Fibroblast of skin of scalp (primary cell): ENCODE results near the gene MBNL2.

ENCODE experiments used
- DNase-seq: peaks from one replicate; pipeline ENCODE4 v3.0.0-alpha.2; 2013

Gene MBNL2

GRCh38 chr13:97327506-97328221, 105.5 kb downstream of the MBNL2 start:
- peak; percentile 43 for DNase-seq

DNA sequence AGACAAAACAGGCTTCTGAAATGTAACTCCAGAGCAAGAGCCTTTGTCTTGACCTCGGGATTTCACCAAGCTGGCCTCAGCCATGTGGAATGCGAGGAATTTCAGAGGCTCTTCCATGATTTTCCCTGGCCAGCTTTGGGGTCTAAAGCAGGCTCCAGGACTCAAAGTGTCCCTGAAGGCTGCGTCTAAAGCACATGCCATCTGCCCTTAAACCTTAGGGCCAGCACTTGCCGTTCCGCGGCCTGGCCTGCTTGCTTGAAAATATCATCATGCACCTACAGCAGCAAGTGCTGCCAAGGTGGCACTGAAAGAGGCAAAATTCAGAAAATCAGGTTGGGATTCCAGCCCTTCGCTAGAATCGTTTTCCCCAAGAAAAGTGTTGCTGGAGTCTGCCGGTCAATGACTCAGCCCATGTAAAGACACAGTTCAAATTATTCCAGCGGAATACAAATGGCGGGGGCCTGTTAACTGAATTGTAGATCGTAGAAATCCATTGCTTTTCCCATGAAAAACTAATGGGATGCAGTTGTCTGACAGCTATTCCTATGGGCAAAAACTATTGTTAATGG, 106.2 kb downstream of the MBNL2 start:
- DNase-seq, result peak; percentile 90

DNA sequence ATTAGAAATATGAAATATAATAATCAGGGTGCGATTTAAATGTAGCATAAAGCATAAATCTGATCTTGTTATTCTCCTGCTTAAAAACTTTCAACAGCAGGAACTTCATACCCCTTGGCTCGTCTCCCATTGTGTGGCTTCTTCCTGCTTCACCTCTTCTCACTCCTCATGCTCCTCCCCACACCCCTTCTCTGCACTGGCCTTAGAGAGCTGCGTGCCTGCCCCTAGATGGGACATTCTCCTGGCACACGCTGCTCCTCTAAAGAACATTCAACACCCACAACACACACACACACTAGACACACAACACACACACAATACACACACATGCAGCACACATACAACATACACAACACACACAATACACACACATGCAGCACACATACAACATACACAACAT, 107.2 kb downstream of the MBNL2 start:
- no peak for DNase-seq

GRCh38 chr13:97330448-97330847, 108.3 kb downstream of the MBNL2 start:
- DNase-seq, result no peak

GRCh38 chr13:97332742-97333141, 110.6 kb downstream of the MBNL2 start:
- DNase-seq, result no peak

DNA sequence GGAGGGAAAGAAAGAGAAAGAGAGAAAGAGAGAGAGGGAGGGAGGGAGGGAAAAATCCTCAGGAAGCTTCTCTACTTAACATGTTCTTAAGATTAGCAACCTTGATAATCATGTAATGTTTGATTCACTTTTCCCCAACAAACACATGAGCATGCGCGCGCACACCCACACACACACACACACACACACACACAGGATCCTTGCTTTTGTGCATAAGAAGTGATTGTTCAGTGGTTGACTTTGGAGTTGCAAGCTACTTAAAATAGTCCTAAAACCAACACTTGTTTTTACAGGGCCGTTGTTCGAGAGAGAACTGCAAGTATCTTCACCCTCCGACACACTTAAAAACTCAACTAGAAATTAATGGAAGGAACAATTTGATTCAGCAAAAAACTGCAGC, 111.8 kb downstream of the MBNL2 start:
- DNase-seq, result no peak

DNA sequence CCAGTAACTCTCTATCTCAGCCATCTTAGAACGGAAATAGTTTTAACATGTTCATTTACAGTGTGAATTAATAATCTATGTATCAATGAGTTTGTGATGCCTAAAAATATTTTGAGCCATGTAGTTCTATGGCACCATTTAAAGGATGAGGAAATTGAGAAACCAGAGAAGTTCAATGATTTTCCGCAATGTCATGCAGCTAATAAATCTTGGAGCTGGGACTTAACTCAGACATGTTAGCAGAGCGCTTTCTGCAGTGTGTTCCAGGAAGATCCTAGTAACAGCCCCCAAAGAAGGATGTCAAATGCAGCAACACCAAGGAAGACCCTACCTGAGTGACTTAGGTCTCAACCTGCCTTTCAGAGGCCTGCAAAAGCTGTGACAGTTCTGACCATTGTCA, 112.6 kb downstream of the MBNL2 start:
- DNase-seq, result no peak

- no peak for DNase-seq
Measured at GRCh38 chr13:97335488-97336134, 113.5 kb downstream of the MBNL2 start.

GRCh38 chr13:97337985-97338499, 115.9 kb downstream of the MBNL2 start:
- no peak for DNase-seq

GRCh38 chr13:97338571-97338970, 116.4 kb downstream of the MBNL2 start:
- DNase-seq, result no peak

DNA sequence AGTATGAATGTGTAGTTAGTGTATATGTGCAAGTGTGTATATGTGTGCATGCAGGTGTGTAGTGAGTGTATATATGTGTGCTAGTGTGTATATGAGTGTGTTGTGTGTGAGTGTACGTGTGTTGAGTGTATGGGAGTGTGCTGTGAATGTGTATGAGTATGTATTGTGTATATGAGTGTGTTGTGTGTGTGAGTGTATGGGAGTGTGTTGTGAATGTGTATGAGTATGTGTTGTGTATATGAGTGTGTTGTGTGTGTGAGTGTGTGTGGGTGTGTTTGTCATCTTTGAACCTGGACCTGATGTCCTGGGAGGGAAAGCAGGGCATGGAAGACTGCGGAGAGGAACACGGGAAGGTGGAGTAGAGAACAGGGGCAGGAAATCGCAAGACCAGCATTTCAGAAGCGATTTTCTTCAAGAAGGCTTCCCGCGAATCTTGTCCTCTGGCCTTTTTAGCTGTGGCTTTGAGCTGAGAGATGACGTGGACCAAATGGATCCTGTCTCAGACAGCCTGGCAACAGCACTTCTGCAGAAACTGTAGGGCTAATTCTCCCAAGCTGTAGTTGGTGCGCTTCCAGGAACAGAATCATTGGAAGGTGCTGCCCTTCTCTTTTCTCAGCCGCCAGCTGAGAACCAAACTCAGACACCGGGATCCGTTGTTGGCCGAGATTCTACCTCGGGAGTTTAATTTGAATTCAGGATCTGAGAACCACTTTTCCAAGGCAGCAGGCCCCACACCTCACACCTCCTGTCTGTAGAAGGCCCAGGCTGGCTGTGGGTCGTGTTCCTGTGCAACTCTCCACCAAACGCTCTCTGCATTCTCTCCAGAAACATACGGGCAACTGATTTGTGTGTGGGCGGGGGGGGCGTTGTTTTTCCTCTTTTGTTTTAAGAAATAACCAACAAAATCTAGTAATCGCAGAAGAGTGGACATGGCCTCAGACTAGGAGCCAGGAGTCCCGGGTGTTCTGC, 117.2 kb downstream of the MBNL2 start:
- peak; percentile 88 for DNase-seq

GRCh38 chr13:97339988-97340749, 118.0 kb downstream of the MBNL2 start:
- no peak for DNase-seq

- DNase-seq, result no peak
Measured at GRCh38 chr13:97341135-97341534, 119.0 kb downstream of the MBNL2 start.

DNA sequence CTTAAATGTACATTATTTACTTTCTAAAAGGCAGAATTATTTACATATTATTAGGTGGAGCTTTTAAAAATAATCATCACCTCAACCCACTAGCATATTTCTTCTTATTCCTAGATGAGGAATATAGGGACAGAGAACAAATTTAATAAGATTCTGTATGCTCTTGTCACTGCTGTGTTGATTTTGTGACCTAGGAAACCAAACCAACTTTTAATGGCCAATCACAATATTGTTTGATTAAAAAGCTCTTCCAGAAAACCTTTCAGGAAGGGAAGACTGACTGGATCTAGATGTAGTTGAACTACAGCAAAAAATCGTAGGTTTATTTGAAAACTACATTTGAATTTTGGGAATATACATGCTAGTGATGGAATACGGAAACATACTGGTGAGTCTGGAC, 120.0 kb downstream of the MBNL2 start:
- DNase-seq, result no peak

DNA sequence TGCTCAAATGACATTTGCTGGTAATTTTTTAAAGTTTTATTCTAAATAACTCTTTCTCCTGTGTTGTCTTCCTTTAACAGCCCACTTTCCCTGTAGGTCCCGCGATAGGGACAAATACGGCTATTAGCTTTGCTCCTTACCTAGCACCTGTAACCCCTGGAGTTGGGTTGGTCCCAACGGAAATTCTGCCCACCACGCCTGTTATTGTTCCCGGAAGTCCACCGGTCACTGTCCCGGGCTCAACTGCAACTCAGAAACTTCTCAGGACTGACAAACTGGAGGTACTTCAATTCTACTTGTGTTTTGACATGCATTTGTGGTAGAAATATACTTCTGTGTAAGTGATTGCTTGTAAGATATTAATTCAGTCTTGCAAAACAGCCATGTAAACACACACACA, 120.8 kb downstream of the MBNL2 start:
- no peak for DNase-seq

DNA sequence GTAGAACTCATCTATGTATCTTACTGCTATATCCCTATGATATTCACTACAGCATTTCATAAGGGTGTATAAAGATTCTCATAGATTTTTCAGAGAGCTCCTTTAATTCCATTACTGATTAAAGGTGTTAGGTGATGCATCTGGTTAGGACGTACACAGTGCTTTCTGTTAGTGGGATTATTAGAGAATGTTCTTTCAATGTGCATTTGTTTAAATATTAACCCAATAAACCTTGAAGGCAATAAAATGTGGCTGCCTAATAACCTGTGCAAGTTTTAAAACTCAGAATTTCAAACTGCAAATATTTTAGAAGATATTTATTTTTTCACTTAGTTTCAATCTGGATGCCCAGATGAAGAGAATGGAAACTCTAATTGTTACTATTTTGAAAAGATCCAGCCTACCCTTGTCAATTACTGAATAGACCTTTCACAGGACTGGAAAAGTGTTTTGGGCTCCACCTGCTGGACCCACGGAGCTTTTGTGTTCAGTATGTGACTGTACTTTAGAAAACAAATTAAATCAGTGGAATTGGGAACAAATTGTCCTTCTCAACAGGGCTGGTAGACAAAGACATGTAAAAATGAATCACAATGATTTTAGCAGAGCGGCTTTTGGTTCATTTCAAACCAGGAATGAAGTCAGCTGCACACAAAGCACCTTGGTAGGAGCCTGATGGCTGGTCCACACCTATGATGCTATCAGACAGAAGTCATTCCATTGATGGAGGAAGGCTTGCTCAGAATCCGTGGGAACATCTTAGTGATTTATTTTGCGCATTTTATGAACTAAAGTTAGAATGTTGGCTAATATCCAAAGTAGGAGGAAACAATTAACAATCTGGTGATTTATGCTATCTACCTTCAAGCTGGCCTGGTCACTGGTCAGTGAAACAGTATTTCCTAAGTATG, 122.4 kb downstream of the MBNL2 start:
- peak; percentile 65 for DNase-seq

GRCh38 chr13:97346097-97346496, 124.0 kb downstream of the MBNL2 start:
- no peak for DNase-seq

DNA sequence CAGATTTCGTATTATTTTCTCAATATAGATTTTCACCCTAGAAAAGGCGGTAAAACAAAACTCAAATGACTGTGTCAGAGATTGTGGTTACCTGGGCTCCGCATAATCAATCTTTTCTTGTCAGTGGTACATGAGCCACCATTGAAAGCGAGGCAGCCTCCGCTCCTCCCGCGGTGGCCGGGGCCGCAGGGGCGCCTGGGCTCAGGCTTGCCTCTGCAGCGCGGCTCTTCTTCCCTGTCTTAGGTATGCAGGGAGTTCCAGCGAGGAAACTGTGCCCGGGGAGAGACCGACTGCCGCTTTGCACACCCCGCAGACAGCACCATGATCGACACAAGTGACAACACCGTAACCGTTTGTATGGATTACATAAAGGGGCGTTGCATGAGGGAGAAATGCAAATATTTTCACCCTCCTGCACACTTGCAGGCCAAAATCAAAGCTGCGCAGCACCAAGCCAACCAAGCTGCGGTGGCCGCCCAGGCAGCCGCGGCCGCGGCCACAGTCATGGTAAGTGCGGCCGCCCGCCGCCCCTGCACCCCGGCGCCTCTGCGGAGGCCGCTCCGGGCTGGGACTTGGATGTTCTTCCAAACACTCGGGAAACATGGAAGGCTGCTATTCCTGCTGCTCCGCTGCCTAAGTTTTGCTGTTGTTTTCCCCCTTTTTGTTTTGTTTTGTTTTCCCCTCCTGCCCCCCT, 124.6 kb downstream of the MBNL2 start:
- DNase-seq, result no peak

DNA sequence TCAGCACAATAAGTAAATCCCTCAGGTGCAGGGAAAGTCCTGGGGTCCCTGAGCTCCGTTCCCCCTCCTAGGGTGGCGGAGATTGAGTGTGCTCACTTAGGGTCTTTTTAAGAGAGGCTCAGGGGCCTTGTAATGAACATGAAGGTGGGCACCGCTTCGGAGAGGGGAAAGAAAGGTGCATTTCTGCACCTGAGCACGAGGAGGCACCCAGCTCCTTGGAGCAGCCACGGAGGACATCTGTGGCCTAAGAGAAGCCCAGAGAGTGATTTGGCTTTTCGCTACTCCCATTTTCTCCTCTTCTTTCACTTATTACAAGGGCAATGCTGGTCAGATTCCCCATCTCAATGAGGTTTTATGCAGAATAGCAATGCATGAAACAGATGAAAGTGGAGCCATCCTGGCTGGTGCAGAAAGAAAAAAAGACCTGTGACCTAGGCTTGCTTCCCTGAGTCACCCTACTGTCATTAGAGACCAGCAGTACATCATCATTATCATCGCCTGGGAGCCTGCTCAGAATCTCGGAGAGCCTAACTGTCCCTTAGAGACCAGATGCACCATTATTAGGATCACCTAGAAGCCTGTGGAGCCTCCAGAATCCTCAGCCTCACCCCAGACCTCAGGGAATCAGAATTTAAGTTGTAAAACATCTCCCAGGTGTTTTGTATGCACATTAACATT, 125.3 kb downstream of the MBNL2 start:
- no peak for DNase-seq
